K562 (cell line): Measurements from ENCODE around the gene PMP22. TPM values are rescaled to one million over a fixed set of nuclear protein-coding genes. Genes with fewer than 3 reads are reported as not detected.

ENCODE experiments used
- ATAC-seq: fragments of 200-7000 bp; cut with Tn5 transposase; 3 replicates; pipeline ENCODE4 v1.9.1; 2020; ENCODE audit warnings: moderate library complexity
- BruUV-seq: library from RNA; stranded (reverse); fragments of 400-500 nt; replicated peaks from 2 replicates; lab custom pipeline; 2021; lab: Mats Ljungman, UMichigan
- CTCF ChIA-PET: fragments of 300-600 bp; formaldehyde crosslinking; extraction: SDS; loops from one replicate; lab custom pipeline; 2021; ENCODE audit warnings: low intra/inter-chr PET ratio; lab: Yijun Ruan, JAX
- POLR2A ChIA-PET: fragments of 300-600, 350-650 bp; sonication (Branson Sonifier 250); formaldehyde crosslinking; extraction: SDS; loops from one replicate; lab custom pipeline; 2021; ENCODE audit warnings: antibody characterized with exemption, inconsistent platforms; lab: Yijun Ruan, JAX
- DNase-seq, 4 experiments: peaks; one replicate each; pipeline versions ENCODE4 v3.0.0 to v3.0.0-alpha.2; 2011 to 2018; ENCODE audit warnings: low spot score in 3 of 4, mixed read lengths in 3 of 4; ENCODE audit errors: extremely low read depth in 1 of 4
- FAIRE-seq: peaks from 2 replicates; lab custom pipeline; 2011; peaks lifted over from hg19 to GRCh38; lab: Jason Lieb, UNC
- H2AFZ ChIP-seq: 2 replicates; pipeline ENCODE4 v1.6.0; 2011; ENCODE audit warnings: low read depth, low read length, control low read depth, inconsistent platforms
- H3K27ac ChIP-seq: fragments of 200-600 bp; 3 replicates; pipeline ENCODE4 v1.8.0; 2011; ENCODE audit warnings: low read depth, mild to moderate bottlenecking, control low read depth, inconsistent platforms, low read length, moderate library complexity, mixed read lengths; ENCODE audit errors: extremely low read depth
- H3K27me3 ChIP-seq, 2 experiments: fragments of 300-600 bp in 1 of 2; 2 replicates in 1 of 2; 3 replicates in 1 of 2; pipeline versions ENCODE4 v1.6.0 to v1.8.0; 2011; ENCODE audit warnings: inconsistent platforms in 2 of 2, low read length in 2 of 2, mild to moderate bottlenecking in 1 of 2, mixed read lengths in 1 of 2, moderate library complexity in 1 of 2; ENCODE audit not compliant: control insufficient read depth in 2 of 2, insufficient read depth in 2 of 2
- H3K36me3 ChIP-seq: fragments of 300-600 bp; 3 replicates; pipeline ENCODE4 v1.8.0; 2011; ENCODE audit warnings: mild to moderate bottlenecking, low read length, inconsistent platforms; ENCODE audit not compliant: control insufficient read depth, insufficient read depth
- H3K4me1 ChIP-seq, 2 experiments: fragments of 200-600 bp in 1 of 2; replicated peaks in 1 of 2; 2 replicates in 1 of 2; 3 replicates in 1 of 2; pipeline versions ENCODE4 v1.5.1 to v1.8.0; 2011; ENCODE audit warnings: inconsistent platforms in 2 of 2, low read length in 2 of 2, mild to moderate bottlenecking in 1 of 2, mixed read lengths in 1 of 2, moderate library complexity in 1 of 2; ENCODE audit not compliant: control insufficient read depth in 2 of 2, insufficient read depth in 2 of 2
- H3K4me2 ChIP-seq: 2 replicates; pipeline ENCODE4 v1.6.1; 2011; ENCODE audit warnings: low read length, control low read depth, inconsistent platforms, mixed read lengths; ENCODE audit not compliant: insufficient read depth
- H3K4me3 ChIP-seq: fragments of 200-600 bp; sonication (generic), shearing (Covaris generic); 2 replicates; pipeline ENCODE4 v1.5.1; 2016; ENCODE audit warnings: control low read depth, inconsistent platforms
- H3K79me2 ChIP-seq: fragments of 200-600 bp; 3 replicates; pipeline ENCODE4 v1.8.0; 2011; ENCODE audit warnings: low read length, inconsistent platforms; ENCODE audit not compliant: control insufficient read depth, insufficient read depth
- H3K9ac ChIP-seq, 2 experiments: 2 replicates each; pipeline versions ENCODE4 v1.6.0 to v1.6.1; 2011; ENCODE audit warnings: low read depth in 2 of 2, low read length in 2 of 2, control low read depth in 1 of 2, inconsistent platforms in 1 of 2, mild to moderate bottlenecking in 1 of 2, mixed read lengths in 1 of 2; ENCODE audit not compliant: insufficient read depth in 1 of 2
- H3K9me1 ChIP-seq: one replicate; pipeline ENCODE4 v1.6.0; 2011; ENCODE audit warnings: inconsistent platforms, mild to moderate bottlenecking, low read length, moderate library complexity; ENCODE audit not compliant: control insufficient read depth, insufficient read depth
- H3K9me3 ChIP-seq: replicated peaks from 2 replicates; pipeline ENCODE4 v1.5.1; 2011; ENCODE audit warnings: low read depth, low read length, inconsistent platforms; ENCODE audit not compliant: control insufficient read depth, insufficient read depth
- H4K20me1 ChIP-seq: replicated peaks from 2 replicates; pipeline ENCODE4 v1.6.1; 2011; ENCODE audit warnings: low read length, inconsistent platforms, mixed read lengths; ENCODE audit not compliant: control insufficient read depth, insufficient read depth
- ARID1B ChIP-seq: fragments of 450-650 bp; IDR thresholded peaks from 2 replicates; pipeline ENCODE4 v1.6.1; 2016; ENCODE audit warnings: antibody characterized with exemption, mild to moderate bottlenecking, inconsistent platforms
- BRD9 ChIP-seq: fragments of 450-650 bp; IDR thresholded peaks from 2 replicates; pipeline ENCODE4 v1.6.1; 2018; ENCODE audit warnings: low read depth; ENCODE audit not compliant: partially characterized antibody
- BRF1 ChIP-seq: IDR thresholded peaks from 3 replicates; pipeline ENCODE4 v1.6.1; 2011; ENCODE audit warnings: borderline replicate concordance, mild to moderate bottlenecking; ENCODE audit not compliant: insufficient read length; ENCODE audit errors: extremely low read depth
- CBFA2T3 ChIP-seq: fragments of 450-650 bp; IDR thresholded peaks from 2 replicates; pipeline ENCODE4 v1.6.1; 2017
- CBX2 ChIP-seq: fragments of 200-600 bp; sonication (generic); IDR thresholded peaks from one replicate; pipeline ENCODE4 v1.6.1; 2012; ENCODE audit warnings: mild to moderate bottlenecking, low read length, inconsistent platforms; ENCODE audit not compliant: insufficient read depth, poor library complexity, severe bottlenecking
- DPF2 ChIP-seq: fragments of 450-650 bp; IDR thresholded peaks from 2 replicates; pipeline ENCODE4 v1.6.1; 2016
- EZH2 ChIP-seq: IDR thresholded peaks from 2 replicates; pipeline ENCODE4 v1.6.1; 2012; ENCODE audit warnings: low read depth, mild to moderate bottlenecking, inconsistent platforms, low read length, borderline replicate concordance
- GATAD2B ChIP-seq: fragments of 450-650 bp; IDR thresholded peaks from 2 replicates; pipeline ENCODE4 v1.6.1; 2017; ENCODE audit warnings: mild to moderate bottlenecking, borderline replicate concordance
- KLF13 ChIP-seq: fragments of 450-650 bp; IDR thresholded peaks from 2 replicates; pipeline ENCODE4 v1.6.1; 2016; ENCODE audit warnings: missing genetic modification characterization, low read depth, mild to moderate bottlenecking, missing compliant biosample characterization, moderate library complexity, borderline replicate concordance
- MECOM ChIP-seq: fragments of 250-450 bp; sonication (Bioruptor Pico); IDR thresholded peaks from 2 replicates; pipeline ENCODE4 v1.8.0; 2022; ENCODE audit warnings: inconsistent platforms
- MEIS2 ChIP-seq: fragments of 450-650 bp; IDR thresholded peaks from 2 replicates; pipeline ENCODE4 v1.6.1; 2014; ENCODE audit warnings: mild to moderate bottlenecking; ENCODE audit not compliant: partially characterized antibody
- MTA2 ChIP-seq: fragments of 450-650 bp; IDR thresholded peaks from 2 replicates; pipeline ENCODE4 v1.6.1; 2016; ENCODE audit warnings: low read depth
- NCOR1 ChIP-seq: fragments of 450-650 bp; IDR thresholded peaks from 2 replicates; pipeline ENCODE4 v1.6.1; 2016; ENCODE audit warnings: mild to moderate bottlenecking, moderate library complexity
- PCBP1 ChIP-seq: fragments of 200-400 bp; formaldehyde crosslinking; IDR thresholded peaks from 2 replicates; pipeline ENCODE4 v1.6.1; 2018; ENCODE audit warnings: mild to moderate bottlenecking, low read depth, low read length; ENCODE audit not compliant: poor library complexity, severe bottlenecking
- PRPF4 ChIP-seq: fragments of 200-400 bp; formaldehyde crosslinking; IDR thresholded peaks from one replicate; pipeline ENCODE4 v1.6.1; 2017; ENCODE audit warnings: low read length, low read depth, mild to moderate bottlenecking; ENCODE audit not compliant: insufficient read depth, poor library complexity, severe bottlenecking
- RBM22 ChIP-seq: fragments of 200-400 bp; formaldehyde crosslinking; IDR thresholded peaks from 2 replicates; pipeline ENCODE4 v1.6.1; 2018; ENCODE audit warnings: low read length, low read depth; ENCODE audit not compliant: poor library complexity, severe bottlenecking
- TCF3 ChIP-seq: sonication (generic); formaldehyde crosslinking; IDR thresholded peaks from 2 replicates; pipeline ENCODE4 v1.4.0; 2020; ENCODE audit warnings: mild to moderate bottlenecking, missing genetic modification reagents
- ZNF232 ChIP-seq: sonication (generic); formaldehyde crosslinking; IDR thresholded peaks from 2 replicates; pipeline ENCODE4 v1.8.0; 2022; ENCODE audit warnings: mild to moderate bottlenecking, missing genetic modification reagents
- ZNF311 ChIP-seq: fragments of 250-450 bp; sonication (Bioruptor Pico); IDR thresholded peaks from 2 replicates; pipeline ENCODE4 v1.4.0; 2020; ENCODE audit warnings: mild to moderate bottlenecking, moderate library complexity
- ZNF316 ChIP-seq: fragments of 450-650 bp; IDR thresholded peaks from 2 replicates; pipeline ENCODE4 v1.6.1; 2016
- ZNF324 ChIP-seq: fragments of 250-450 bp; sonication (Bioruptor Pico); IDR thresholded peaks from 2 replicates; pipeline ENCODE4 v1.4.0; 2020; ENCODE audit warnings: mild to moderate bottlenecking
- ZNF696 ChIP-seq: fragments of 250-450 bp; sonication (Bioruptor Pico); conservative IDR thresholded peaks from 2 replicates; pipeline ENCODE4 v1.4.0; 2020; ENCODE audit warnings: mild to moderate bottlenecking, moderate library complexity
- ZZZ3 ChIP-seq: fragments of 450-650 bp; IDR thresholded peaks from 2 replicates; pipeline ENCODE4 v1.6.1; 2016; ENCODE audit warnings: antibody characterized with exemption, mild to moderate bottlenecking, moderate library complexity
- WGBS: fragments of 100-300 bp; shearing (Covaris generic); methylation state at CpG from one replicate; pipeline ENCODE4 v1.1.6; 2016; ENCODE audit warnings: low coverage, mixed read lengths; ENCODE audit not compliant: insufficient coverage; ENCODE audit errors: missing lambda C conversion rate; 5-methylcytosine and 5-hydroxymethylcytosine counted together
- in situ Hi-C: fragments of 300-500 bp; cut with MboI; formaldehyde crosslinking; loops from 4 replicates; pipeline ENCODE4 v1.15.0; 2018; ENCODE audit warnings: inconsistent platforms, mixed read lengths
- intact Hi-C: fragments of 100-400 bp; cut with micrococcal nuclease; formaldehyde crosslinking; loops from 2 replicates; pipeline ENCODE4 v1.14.2; 2022
- polyA plus RNA-seq, 8 experiments: library from polyadenylated mRNA; depleted of rRNA in 4 of 8; stranded (reverse) in 5 of 8; unstranded in 3 of 8; fragments of >200 nt; fragmentation: Nextera tagmentation in 2 of 8; fragmentation: Illumina TruSeq in 1 of 8; extraction: Ambion mirVana in 2 of 8; extraction: Trizol in 1 of 8; gene quantifications; 2 replicates each; pipeline versions ENCODE4 v1.2.1 to v1.2.3, GENCODE V29; 2011 to 2014; ENCODE audit warnings: inconsistent platforms in 1 of 8, missing spikeins in 1 of 8
- total RNA-seq, 7 experiments: library from RNA; depleted of rRNA in 6 of 7; stranded (reverse); fragments of >200 nt in 6 of 7; fragmentation: Illumina TruSeq in 2 of 7; extraction: Trizol in 2 of 7; gene quantifications; 2 replicates each; pipeline versions ENCODE4 v1.2.1 to v1.2.3, GENCODE V29; 2011 to 2021; ENCODE audit warnings: low replicate concordance in 1 of 7
- TF ChIP-seq, protein P1 (sequence below): fragments of 250-450 bp; sonication (Bioruptor Pico); IDR thresholded peaks from 2 replicates; pipeline ENCODE4 v1.4.0; 2020
- TF ChIP-seq, protein P2 (sequence below): sonication (generic); IDR thresholded peaks from 2 replicates; pipeline ENCODE4 v1.6.1; 2016

Gene PMP22
- total and polyA plus RNA-seq, 9 of the 15 experiments (the other 6 are each of a cell fraction or from before 2014, with no cell fraction given): 12.6 to 62.3 (median 25.8) TPM

DNA sequence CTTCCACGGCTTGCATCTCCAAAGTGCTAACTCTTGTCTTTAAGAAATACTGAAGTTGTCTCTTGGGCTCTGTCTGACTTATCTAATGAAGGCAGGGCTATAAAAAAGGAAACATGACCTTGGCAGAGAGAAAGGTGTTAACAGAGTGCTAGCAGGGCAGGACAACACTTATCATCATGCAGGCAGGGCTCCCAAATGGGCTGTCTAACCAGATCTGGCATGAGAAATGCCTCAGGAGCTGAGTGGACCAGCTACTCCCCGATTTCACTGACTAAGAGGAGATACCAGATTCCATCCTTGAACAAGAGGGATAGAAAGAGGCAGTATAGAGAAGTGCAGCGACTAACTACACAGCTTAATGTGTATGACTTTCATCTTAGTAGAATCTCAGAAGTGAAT, 32.6 kb downstream of the PMP22 start:
- no TSS peak for BruUV-seq
- no peak overlapping the region for H3K9ac ChIP-seq
- peaks cover 10% of the 10 kb centered on the region; the same call in 1 of the 3 replicates for H3K36me3 ChIP-seq
- DNase-seq (peak in 2 of 4 experiments; percentile 51 to 59), FAIRE-seq (no peak), ATAC-seq (peak; percentile 26; the same call in 1 of the 3 replicates)
- POLR2A ChIA-PET: no interaction called here
- WGBS: 0% methylated on average over 3 of the region's 3 CpGs
- no peaks in the 10 kb centered on the region for H3K9me1 ChIP-seq
- peaks cover 4 to 49% of the 10 kb centered on the region in 2 experiments; a peak in 4 of 5 replicates for H3K4me1 ChIP-seq
- intact Hi-C loops (loop anchor here (10.0 kb wide), 1 partner anchor 262 kb away; no protein-coding TSS in a partner anchor), in situ Hi-C loops (no loop called here)
- no peak overlapping the region for H3K4me3 ChIP-seq
- no peak overlapping the region for H2AFZ ChIP-seq
- peaks cover 2% of the 10 kb centered on the region; the same call in 1 of the 3 replicates for H3K79me2 ChIP-seq
- peak overlapping the region; percentile 49; the same call in 1 of the 3 replicates for H3K27ac ChIP-seq
- H4K20me1 ChIP-seq: no peaks in the 10 kb centered on the region
- CTCF ChIA-PET: no interaction called here
- no peaks in the 10 kb centered on the region for H3K27me3 ChIP-seq
- no peaks in the 10 kb centered on the region for H3K9me3 ChIP-seq
- peak overlapping the region; percentile 6; the same call in 1 of the 2 replicates for H3K4me2 ChIP-seq
- no peak for TF ChIP-seq RBM22
- TF ChIP-seq, protein P1, sequence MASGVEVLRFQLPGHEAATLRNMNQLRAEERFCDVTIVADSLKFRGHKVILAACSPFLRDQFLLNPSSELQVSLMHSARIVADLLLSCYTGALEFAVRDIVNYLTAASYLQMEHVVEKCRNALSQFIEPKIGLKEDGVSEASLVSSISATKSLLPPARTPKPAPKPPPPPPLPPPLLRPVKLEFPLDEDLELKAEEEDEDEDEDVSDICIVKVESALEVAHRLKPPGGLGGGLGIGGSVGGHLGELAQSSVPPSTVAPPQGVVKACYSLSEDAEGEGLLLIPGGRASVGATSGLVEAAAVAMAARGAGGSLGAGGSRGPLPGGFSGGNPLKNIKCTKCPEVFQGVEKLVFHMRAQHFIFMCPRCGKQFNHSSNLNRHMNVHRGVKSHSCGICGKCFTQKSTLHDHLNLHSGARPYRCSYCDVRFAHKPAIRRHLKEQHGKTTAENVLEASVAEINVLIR (CRISPR knock-in tag): no peak
- TF ChIP-seq BRD9: no peak
- TF ChIP-seq MEIS2: peak; percentile 32
- peak; percentile 48; the same call in 1 of the 2 replicates for TF ChIP-seq DPF2
- peak; percentile 52; the same call in 1 of the 2 replicates for TF ChIP-seq ARID1B
- TF ChIP-seq EZH2: no peak
- no peak for TF ChIP-seq ZNF696
- TF ChIP-seq PCBP1: no peak
- TF ChIP-seq, protein P2, sequence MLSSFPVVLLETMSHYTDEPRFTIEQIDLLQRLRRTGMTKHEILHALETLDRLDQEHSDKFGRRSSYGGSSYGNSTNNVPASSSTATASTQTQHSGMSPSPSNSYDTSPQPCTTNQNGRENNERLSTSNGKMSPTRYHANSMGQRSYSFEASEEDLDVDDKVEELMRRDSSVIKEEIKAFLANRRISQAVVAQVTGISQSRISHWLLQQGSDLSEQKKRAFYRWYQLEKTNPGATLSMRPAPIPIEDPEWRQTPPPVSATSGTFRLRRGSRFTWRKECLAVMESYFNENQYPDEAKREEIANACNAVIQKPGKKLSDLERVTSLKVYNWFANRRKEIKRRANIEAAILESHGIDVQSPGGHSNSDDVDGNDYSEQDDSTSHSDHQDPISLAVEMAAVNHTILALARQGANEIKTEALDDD: 0 out of 2 replicates have a peak, but pooled peaks have one; percentile 20
- TF ChIP-seq TCF3 (CRISPR knock-in tag): peak; percentile 79
- TF ChIP-seq ZNF324 (CRISPR knock-in tag): no peak
- no peak for TF ChIP-seq ZNF232 (CRISPR knock-in tag)
- peak; percentile 69 for TF ChIP-seq NCOR1
- no peak for TF ChIP-seq KLF13 (tag)
- no peak for TF ChIP-seq ZZZ3
- TF ChIP-seq ZNF311 (CRISPR knock-in tag): no peak
- TF ChIP-seq MTA2: 0 out of 2 replicates have a peak, but pooled peaks have one; percentile 9
- TF ChIP-seq GATAD2B: no peak
- no peak for TF ChIP-seq ZNF316
- TF ChIP-seq PRPF4: no peak
- TF ChIP-seq BRF1: no peak
- no peak for TF ChIP-seq CBX2
- peak; percentile 84 for TF ChIP-seq CBFA2T3
- TF ChIP-seq MECOM: no peak
